PC-9 (cell line): ENCODE data around the gene NACC2. TPM values are rescaled to one million over a fixed set of nuclear protein-coding genes. Genes with fewer than 3 reads are reported as not detected.

Experiments used
- BruUV-seq: library from RNA; stranded (reverse); fragments of 400-500 nt; replicated peaks from 2 replicates; lab custom pipeline; 2021; lab: Mats Ljungman, UMichigan
- CTCF ChIA-PET: fragments of 300-600 bp; sonication (Branson Sonifier 250); formaldehyde crosslinking; loops from one replicate; lab custom pipeline; 2022; ENCODE audit warnings: antibody characterized with exemption; lab: Charles Lee
- POLR2A ChIA-PET: fragments of 300-600 bp; sonication (Branson Sonifier 250); formaldehyde crosslinking; loops from one replicate; lab custom pipeline; 2022; ENCODE audit warnings: antibody characterized with exemption; ENCODE audit not compliant: unreplicated experiment; lab: Charles Lee
- DNase-seq, 2 experiments: peaks; one replicate each; pipeline versions ENCODE4 v3.0.0 to v3.0.0-alpha.2; 2015 to 2022; ENCODE audit warnings: mixed read lengths in 1 of 2
- H2AFZ ChIP-seq: fragments of 200-600 bp; sonication (generic); 2 replicates; pipeline ENCODE4 v1.8.1; 2017; ENCODE audit warnings: antibody characterized with exemption
- H3F3A ChIP-seq: fragments of 200-600 bp; sonication (generic); 2 replicates; pipeline ENCODE4 v1.8.1; 2017; ENCODE audit warnings: antibody characterized with exemption, mild to moderate bottlenecking, low read depth; ENCODE audit not compliant: insufficient read depth
- H3K27ac ChIP-seq: fragments of 200-600 bp; sonication (generic); 2 replicates; pipeline ENCODE4 v1.6.1; 2016; ENCODE audit warnings: mixed run types
- H3K27me3 ChIP-seq: fragments of 200-600 bp; sonication (generic); 2 replicates; pipeline ENCODE4 v1.6.1; 2016; ENCODE audit warnings: low read depth, mixed run types; ENCODE audit not compliant: insufficient read depth
- H3K36me3 ChIP-seq: fragments of 200-600 bp; sonication (generic); 2 replicates; pipeline ENCODE4 v1.6.1; 2016; ENCODE audit warnings: low read depth, mixed run types
- H3K4me1 ChIP-seq: fragments of 200-600 bp; sonication (generic); replicated peaks from 2 replicates; pipeline ENCODE4 v1.6.1; 2016; ENCODE audit warnings: mixed run types; ENCODE audit not compliant: insufficient read depth
- H3K4me2 ChIP-seq: fragments of 200-600 bp; sonication (generic); 2 replicates; pipeline ENCODE4 v1.6.1; 2017; ENCODE audit warnings: mixed run types
- H3K4me3 ChIP-seq: fragments of 200-600 bp; sonication (generic); 2 replicates; pipeline ENCODE4 v1.6.1; 2016; ENCODE audit warnings: mixed run types
- H3K79me2 ChIP-seq: fragments of 200-600 bp; sonication (generic); 2 replicates; pipeline ENCODE4 v1.6.1; 2017; ENCODE audit warnings: low read depth, mixed run types
- H3K9me2 ChIP-seq: fragments of 200-600 bp; sonication (generic); 2 replicates; pipeline ENCODE4 v1.8.1; 2017; ENCODE audit warnings: mild to moderate bottlenecking; ENCODE audit not compliant: insufficient read depth
- H3K9me3 ChIP-seq: fragments of 200-600 bp; sonication (generic); 2 replicates; pipeline ENCODE4 v1.8.1; 2016; ENCODE audit warnings: low read depth; ENCODE audit not compliant: insufficient read depth
- H4K20me1 ChIP-seq: fragments of 200-600 bp; sonication (generic); 2 replicates; pipeline ENCODE4 v1.8.1; 2017; ENCODE audit not compliant: insufficient read depth
- CTCF ChIP-seq: fragments of 200-600 bp; sonication (generic); conservative IDR thresholded peaks from 2 replicates; pipeline ENCODE4 v1.6.1; 2017; ENCODE audit warnings: mixed run types, antibody characterized with exemption, mild to moderate bottlenecking, moderate library complexity
- EZH2 ChIP-seq: fragments of 200-600 bp; sonication (generic); IDR thresholded peaks from 2 replicates; pipeline ENCODE4 v1.8.0; 2017; ENCODE audit warnings: antibody characterized with exemption, low read depth
- intact Hi-C: fragments of 100-400 bp; cut with micrococcal nuclease; formaldehyde crosslinking; loops from one replicate; pipeline ENCODE4 v1.10.0; 2022; ENCODE audit not compliant: unreplicated experiment
- total RNA-seq: library from RNA; stranded (reverse); gene quantifications from 2 replicates; pipeline ENCODE4 v1.2.3, GENCODE V29; 2021

Gene NACC2
- total RNA-seq, 1 experiment from 2014 or later, result 22.4 TPM

- Histone ChIP-seq H3K79me2 (no peaks in the 10 kb centered on the region), H3K4me2 (no peak overlapping the region), H3F3A (no peaks in the 10 kb centered on the region), H3K36me3 (no peaks in the 10 kb centered on the region), H3K9me3 (no peaks in the 10 kb centered on the region), H4K20me1 (no peaks in the 10 kb centered on the region), H3K27ac (no peak overlapping the region), H2AFZ (no peak overlapping the region), H3K4me1 (no peaks in the 10 kb centered on the region), H3K4me3 (no peak overlapping the region), H3K9me2 (no peaks in the 10 kb centered on the region), H3K27me3 (no peaks in the 10 kb centered on the region)
- TF ChIP-seq EZH2, result no peak
- TF ChIP-seq CTCF, result no peak
- ChIA-PET POLR2A (no interaction called here), CTCF (no interaction called here)
- intact Hi-C loops, result no loop called here
- no peak for DNase-seq
- no TSS peak for BruUV-seq
These were observed 118.6 kb downstream of the NACC2 start for GRCh38 chr9:135976531-135976930.

- Histone ChIP-seq H3K79me2 (no peaks in the 10 kb centered on the region), H3K4me2 (no peak overlapping the region), H3K9me3 (no peaks in the 10 kb centered on the region), H4K20me1 (no peaks in the 10 kb centered on the region), H2AFZ (no peak overlapping the region), H3K9me2 (no peaks in the 10 kb centered on the region), H3K27me3 (no peaks in the 10 kb centered on the region), H3K4me1 (no peaks in the 10 kb centered on the region), H3F3A (no peaks in the 10 kb centered on the region), H3K4me3 (no peak overlapping the region), H3K36me3 (no peaks in the 10 kb centered on the region), H3K27ac (no peak overlapping the region)
- CTCF ChIA-PET, result no interaction called here
- POLR2A ChIA-PET, result no interaction called here
- no TSS peak for BruUV-seq
- DNase-seq, result no peak
- TF ChIP-seq CTCF, result no peak
- no peak for TF ChIP-seq EZH2
- intact Hi-C loops, result no loop called here
These were observed 119.3 kb downstream of the NACC2 start for GRCh38 chr9:135975834-135976233.

GRCh38 chr9:135974220-135974573, 120.9 kb downstream of the NACC2 start:
- Histone ChIP-seq H2AFZ (no peak overlapping the region), H3K79me2 (no peaks in the 10 kb centered on the region), H4K20me1 (no peaks in the 10 kb centered on the region), H3K27ac (no peak overlapping the region), H3F3A (no peaks in the 10 kb centered on the region), H3K4me3 (no peak overlapping the region), H3K27me3 (no peaks in the 10 kb centered on the region), H3K4me2 (no peak overlapping the region), H3K9me2 (no peaks in the 10 kb centered on the region), H3K4me1 (no peaks in the 10 kb centered on the region), H3K36me3 (no peaks in the 10 kb centered on the region), H3K9me3 (no peaks in the 10 kb centered on the region)
- DNase-seq, result no peak
- ChIA-PET CTCF (no interaction called here), POLR2A (no interaction called here)
- TF ChIP-seq EZH2, result no peak
- TF ChIP-seq CTCF, result no peak
- no TSS peak for BruUV-seq
- intact Hi-C loops, result no loop called here
